Spleen (tissue), 7 donors: Measurements from ENCODE around the gene SPI1.

ENCODE experiments used
- POLR2A ChIP-seq, 3 donors: fragments of 450-650 bp; IDR thresholded peaks; one replicate each; pipeline ENCODE4 v1.5.1; 2017; ENCODE audit warnings: antibody characterized with exemption in 3 of 3, mild to moderate bottlenecking in 1 of 3
- TF ChIP-seq, protein P1 (sequence below), 11 experiments: fragments of 200-600 bp in 7 of 11; fragments of 450-650 bp in 4 of 11; sonication (generic) in 4 of 11; IDR thresholded peaks in 8 of 11; conservative IDR thresholded peaks in 3 of 11; 1 replicate in 7 of 11; 2 replicates in 4 of 11; pipeline versions ENCODE4 v1.4.0 to v1.8.0; 2016 to 2021; ENCODE audit warnings: antibody characterized with exemption in 11 of 11, inconsistent platforms in 4 of 11, mild to moderate bottlenecking in 1 of 11
- donor health status: DM: no; HTN: no; CAD: no; lungs with moderate emphysema.
- donor health status: DM: no; HTN: no; CAD: no.
- donor health status: DM: no; HTN: no; CAD: no.

DNA sequence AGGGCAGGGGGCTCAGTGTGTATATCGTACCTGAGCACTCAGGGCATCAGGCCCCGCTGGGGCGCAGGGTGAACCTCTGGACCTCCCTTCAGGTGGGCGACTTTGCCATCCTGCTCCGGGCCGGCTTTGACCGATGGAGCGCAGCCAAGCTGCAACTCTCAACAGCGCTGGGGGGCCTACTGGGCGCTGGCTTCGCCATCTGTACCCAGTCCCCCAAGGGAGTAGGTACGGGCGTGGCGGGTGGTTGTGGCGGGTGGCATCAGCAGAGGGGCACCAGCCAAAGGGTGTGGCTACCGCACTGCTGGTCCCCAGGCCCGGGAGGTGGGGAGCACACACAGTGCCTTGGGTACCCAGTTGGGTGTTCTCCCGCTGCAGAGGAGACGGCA is 36.3 kb upstream of the SPI1 start:
- no peak for TF ChIP-seq POLR2A (IDR thresholded peaks at IDR 0.05)
- TF ChIP-seq, protein P1, sequence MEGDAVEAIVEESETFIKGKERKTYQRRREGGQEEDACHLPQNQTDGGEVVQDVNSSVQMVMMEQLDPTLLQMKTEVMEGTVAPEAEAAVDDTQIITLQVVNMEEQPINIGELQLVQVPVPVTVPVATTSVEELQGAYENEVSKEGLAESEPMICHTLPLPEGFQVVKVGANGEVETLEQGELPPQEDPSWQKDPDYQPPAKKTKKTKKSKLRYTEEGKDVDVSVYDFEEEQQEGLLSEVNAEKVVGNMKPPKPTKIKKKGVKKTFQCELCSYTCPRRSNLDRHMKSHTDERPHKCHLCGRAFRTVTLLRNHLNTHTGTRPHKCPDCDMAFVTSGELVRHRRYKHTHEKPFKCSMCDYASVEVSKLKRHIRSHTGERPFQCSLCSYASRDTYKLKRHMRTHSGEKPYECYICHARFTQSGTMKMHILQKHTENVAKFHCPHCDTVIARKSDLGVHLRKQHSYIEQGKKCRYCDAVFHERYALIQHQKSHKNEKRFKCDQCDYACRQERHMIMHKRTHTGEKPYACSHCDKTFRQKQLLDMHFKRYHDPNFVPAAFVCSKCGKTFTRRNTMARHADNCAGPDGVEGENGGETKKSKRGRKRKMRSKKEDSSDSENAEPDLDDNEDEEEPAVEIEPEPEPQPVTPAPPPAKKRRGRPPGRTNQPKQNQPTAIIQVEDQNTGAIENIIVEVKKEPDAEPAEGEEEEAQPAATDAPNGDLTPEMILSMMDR (IDR thresholded peaks at IDR 0.05 in 8 of 11, conservative IDR thresholded peaks at IDR 0.05 in 3 of 11), result no peak
